ENCODE results near the gene UXS1.
"Not testable (repeated sequence)": the region's sequence is repeated elsewhere in the genome, so short reads cannot be mapped to it uniquely, and the experiment has no call there.

Gene UXS1

GRCh38 chr2:106193977-106194778 is at the start of gene UXS1:
Gene UXS1, minus strand, starts transcription at chr2:106194301. Its CDS starts 60 bp downstream, at chr2:106194241.
- DNase-seq (ENCODE audit: low read depth) = peak; percentile 97

GRCh38 chr2:106239491-106239890 is 45.4 kb upstream of the UXS1 start:
- DNase-seq (ENCODE audit: low read depth) = not testable (repeated sequence)

GRCh38 chr2:106235392-106235791 is 41.3 kb upstream of the UXS1 start:
- not testable (repeated sequence) for DNase-seq (ENCODE audit: low read depth)

- no peak for DNase-seq (ENCODE audit: low read depth)
Observed at GRCh38 chr2:106233350-106233706, 39.2 kb upstream of the UXS1 start.

- DNase-seq (ENCODE audit: low read depth) = no peak
Observed at GRCh38 chr2:106232638-106233349, 38.7 kb upstream of the UXS1 start.

GRCh38 chr2:106223347-106223746 is 29.2 kb upstream of the UXS1 start:
- DNase-seq (ENCODE audit: low read depth) = no peak

- DNase-seq (ENCODE audit: low read depth) = not testable (repeated sequence)
Observed at GRCh38 chr2:106222057-106222456, 28.0 kb upstream of the UXS1 start.

GRCh38 chr2:106219813-106220212 is 25.7 kb upstream of the UXS1 start:
- no peak for DNase-seq (ENCODE audit: low read depth)

GRCh38 chr2:106219157-106219556 is 25.1 kb upstream of the UXS1 start:
- DNase-seq (ENCODE audit: low read depth) = not testable (repeated sequence)

- DNase-seq (ENCODE audit: low read depth) = no peak
Observed at GRCh38 chr2:106208874-106209273, 14.8 kb upstream of the UXS1 start.

- DNase-seq (ENCODE audit: low read depth) = no peak
Observed at GRCh38 chr2:106208399-106208798, 14.3 kb upstream of the UXS1 start.

GRCh38 chr2:106207246-106207645 is 13.1 kb upstream of the UXS1 start:
- no peak for DNase-seq (ENCODE audit: low read depth)

GRCh38 chr2:106205488-106205887 is 11.4 kb upstream of the UXS1 start:
- DNase-seq (ENCODE audit: low read depth) = no peak

- DNase-seq (ENCODE audit: low read depth) = not testable (repeated sequence)
Observed at GRCh38 chr2:106204551-106204950, 10.4 kb upstream of the UXS1 start.

- DNase-seq (ENCODE audit: low read depth) = no peak
Observed at GRCh38 chr2:106201661-106202060, 7.6 kb upstream of the UXS1 start.

- peak; percentile 94 for DNase-seq (ENCODE audit: low read depth)
Observed at GRCh38 chr2:106197878-106198277, 3.8 kb upstream of the UXS1 start.

- DNase-seq (ENCODE audit: low read depth) = no peak
Observed at GRCh38 chr2:106195981-106196380, 1.9 kb upstream of the UXS1 start.

GRCh38 chr2:106195456-106195855 is 1.4 kb upstream of the UXS1 start:
- DNase-seq (ENCODE audit: low read depth) = no peak

GRCh38 chr2:106193690-106193976 is 468 bp downstream of the UXS1 start:
- no peak for DNase-seq (ENCODE audit: low read depth)

- DNase-seq (ENCODE audit: low read depth) = peak; percentile 76
Observed at GRCh38 chr2:106192752-106193689, 1.1 kb downstream of the UXS1 start.

- no peak for DNase-seq (ENCODE audit: low read depth)
Observed at GRCh38 chr2:106191511-106192016, 2.5 kb downstream of the UXS1 start.

GRCh38 chr2:106189764-106190468 is 4.2 kb downstream of the UXS1 start:
- peak; percentile 53 for DNase-seq (ENCODE audit: low read depth)
